GM21737 (cell line): ENCODE measurements around the gene FFAR3.
"Not testable (repeated sequence)": the region's sequence is repeated elsewhere in the genome, so short reads cannot be mapped to it uniquely, and the experiment has no call there.

Source experiments
- ATAC-seq: cut with Tn5 transposase; IDR thresholded peaks from one replicate; pipeline ENCODE4 v1.9.1; 2021; ENCODE audit warnings: mild to moderate bottlenecking, moderate library complexity; ENCODE audit not compliant: unreplicated experiment

The FFAR3 gene

DNA sequence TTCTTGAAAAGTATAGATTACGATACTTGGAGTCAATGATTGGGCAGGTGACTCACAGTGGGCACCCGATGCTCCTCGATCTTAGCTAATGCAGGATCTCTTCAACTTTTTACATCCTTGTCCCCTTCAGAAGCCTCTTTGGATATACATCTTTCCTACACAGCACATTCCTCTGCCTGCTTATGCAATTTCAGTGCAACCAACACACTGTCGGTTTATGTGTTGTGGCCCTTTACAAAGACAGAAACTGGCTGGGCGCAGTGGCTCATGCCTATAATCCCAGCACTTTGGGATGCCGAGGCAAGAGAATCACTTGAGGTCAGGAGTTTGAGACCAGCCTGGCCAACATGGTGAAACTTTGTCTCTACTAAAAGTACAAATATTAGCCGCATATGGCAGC lies 15.2 kb downstream of the FFAR3 start:
- no peak for ATAC-seq

GRCh38 chr19:35374031-35374430 lies 15.8 kb downstream of the FFAR3 start:
- ATAC-seq: not testable (repeated sequence)

GRCh38 chr19:35375505-35376307 lies 17.4 kb downstream of the FFAR3 start:
- ATAC-seq: no peak

DNA sequence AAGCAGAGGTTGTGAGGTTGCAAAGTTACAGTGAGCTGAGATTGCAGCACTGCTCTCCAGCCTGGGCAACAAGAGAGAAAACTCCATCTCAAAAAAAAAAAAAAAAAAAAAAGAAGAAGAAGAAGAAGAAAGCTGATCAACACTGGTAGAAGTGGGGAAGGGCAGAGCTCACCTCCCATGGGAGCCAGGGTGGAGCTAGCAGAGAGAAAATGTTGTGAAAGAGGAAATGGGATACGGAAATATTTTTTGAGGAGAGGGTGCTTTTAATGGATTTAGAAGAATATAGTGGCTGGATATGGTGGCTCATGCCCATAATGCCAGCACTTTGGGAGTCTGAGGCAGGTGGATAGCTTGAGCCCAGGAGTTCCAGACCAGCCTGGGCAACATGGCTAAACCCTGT lies 19.4 kb downstream of the FFAR3 start:
- no peak for ATAC-seq

DNA sequence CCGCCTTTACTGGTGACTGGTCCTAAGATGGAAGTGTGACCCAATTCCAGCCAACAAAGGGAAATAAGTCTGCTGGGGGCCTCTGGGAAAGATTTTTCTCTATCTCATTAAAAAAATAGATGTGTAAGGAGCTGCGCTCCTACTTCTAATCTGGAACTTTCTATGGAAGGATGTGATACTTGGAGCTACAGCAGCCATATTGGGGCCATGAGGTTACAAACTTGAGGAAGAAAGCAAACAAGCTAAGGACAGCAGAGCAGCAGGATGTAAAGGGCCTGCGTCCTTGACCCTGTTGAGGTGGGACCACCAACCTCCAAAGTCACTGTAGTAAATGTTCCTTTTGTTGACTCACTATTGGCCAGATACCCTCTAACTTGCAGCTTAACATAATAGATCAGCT lies 20.1 kb downstream of the FFAR3 start:
- no peak for ATAC-seq

GRCh38 chr19:35379545-35379944 lies 21.3 kb downstream of the FFAR3 start:
- not testable (repeated sequence) for ATAC-seq

GRCh38 chr19:35379992-35380391 lies 21.7 kb downstream of the FFAR3 start:
- no peak for ATAC-seq

- ATAC-seq: no peak
These were observed 22.3 kb downstream of the FFAR3 start for GRCh38 chr19:35380450-35381124.

GRCh38 chr19:35381318-35381717 lies 23.1 kb downstream of the FFAR3 start:
- ATAC-seq: no peak

- no peak for ATAC-seq
These were observed 23.7 kb downstream of the FFAR3 start for GRCh38 chr19:35381926-35382325.

DNA sequence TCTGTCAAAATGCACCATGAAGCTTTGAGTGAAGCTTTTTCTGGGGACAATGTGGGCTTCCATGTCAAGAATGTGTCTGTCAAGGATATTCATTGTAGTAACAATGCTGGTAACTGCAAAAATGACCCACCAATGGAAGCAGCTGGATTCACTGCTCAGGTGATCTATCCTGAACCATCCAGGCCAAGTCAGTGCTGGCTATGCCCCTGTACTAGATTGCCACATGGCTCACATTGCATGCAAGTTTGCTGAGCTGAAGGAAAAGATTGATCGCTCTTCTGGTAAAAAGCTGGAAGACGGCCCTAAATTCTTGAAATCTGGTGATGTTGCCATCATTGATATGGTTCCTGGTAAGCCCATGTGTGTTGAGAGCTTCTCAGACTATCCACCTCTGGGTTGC lies 25.3 kb downstream of the FFAR3 start:
- ATAC-seq: no peak

DNA sequence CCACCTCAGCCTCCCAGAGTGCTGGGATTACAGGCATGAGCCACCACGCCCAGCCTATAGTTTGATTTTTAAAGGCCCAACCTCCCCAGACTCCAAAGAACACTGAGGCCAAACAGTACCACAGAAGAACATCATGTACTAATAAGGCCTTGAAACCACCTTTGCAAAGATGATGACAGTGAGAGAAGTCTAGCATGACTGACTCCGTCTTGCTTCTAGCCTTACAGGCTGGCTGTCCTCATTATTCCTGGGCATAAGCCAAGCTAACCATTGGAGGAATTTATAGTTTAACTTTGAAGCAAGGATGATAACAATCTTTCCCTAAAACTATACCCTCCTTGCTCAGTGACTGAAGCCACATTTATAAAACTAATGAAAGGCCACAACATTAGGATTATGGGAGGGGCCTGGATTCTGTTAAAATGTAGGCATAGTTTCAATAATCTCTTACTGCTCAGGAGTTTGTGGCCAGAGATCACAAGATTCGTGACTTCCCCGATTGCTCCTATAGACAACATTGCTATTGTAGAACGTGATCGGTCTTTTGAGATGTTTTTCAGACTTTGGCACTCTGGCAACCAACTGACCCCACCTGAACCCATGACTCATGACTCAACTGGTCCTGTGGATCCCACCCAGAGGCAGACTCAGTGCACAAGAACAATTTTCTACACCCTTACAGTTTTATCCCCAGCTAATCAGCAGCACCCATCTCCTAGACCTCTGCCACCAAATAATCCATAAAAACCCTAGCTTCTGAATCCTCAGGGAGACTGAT lies 30.2 kb downstream of the FFAR3 start:
- ATAC-seq: no peak

DNA sequence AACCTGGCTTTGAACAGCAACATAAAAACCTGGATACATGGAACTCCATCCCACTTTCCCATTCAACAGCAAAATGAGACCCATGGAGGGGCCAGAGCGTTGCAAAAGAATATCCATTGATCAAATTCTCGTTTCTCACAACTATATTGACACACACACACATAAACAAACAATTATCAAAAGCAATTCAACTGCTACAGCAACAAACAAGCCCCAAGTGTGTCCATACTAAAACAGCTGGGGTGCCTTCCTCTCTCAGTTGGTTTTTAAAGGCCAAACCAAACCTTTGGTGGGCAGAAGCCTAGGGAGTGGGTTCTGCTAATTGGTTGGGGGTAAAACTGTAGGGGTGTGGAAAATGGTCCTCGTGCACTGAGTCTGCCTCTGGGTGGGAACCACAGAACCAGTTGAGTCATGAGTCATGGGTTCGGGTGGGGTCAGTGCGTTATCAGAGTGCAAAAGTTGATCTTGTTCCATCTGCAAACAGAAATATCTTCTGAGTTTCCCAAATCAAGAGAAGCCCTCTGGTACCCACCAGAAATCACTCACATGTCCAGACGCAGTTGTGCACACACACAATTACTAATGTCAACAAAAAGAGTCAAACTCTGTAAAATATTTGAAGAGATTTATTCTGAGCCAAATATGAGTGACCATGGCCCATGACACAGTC lies 31.1 kb downstream of the FFAR3 start:
- ATAC-seq: no peak

GRCh38 chr19:35392742-35393715 lies 34.8 kb downstream of the FFAR3 start:
- ATAC-seq: no peak

- ATAC-seq: no peak
These were observed 37.3 kb downstream of the FFAR3 start for GRCh38 chr19:35395382-35396199.

- no peak for ATAC-seq
These were observed 38.1 kb downstream of the FFAR3 start for GRCh38 chr19:35396240-35396885.

DNA sequence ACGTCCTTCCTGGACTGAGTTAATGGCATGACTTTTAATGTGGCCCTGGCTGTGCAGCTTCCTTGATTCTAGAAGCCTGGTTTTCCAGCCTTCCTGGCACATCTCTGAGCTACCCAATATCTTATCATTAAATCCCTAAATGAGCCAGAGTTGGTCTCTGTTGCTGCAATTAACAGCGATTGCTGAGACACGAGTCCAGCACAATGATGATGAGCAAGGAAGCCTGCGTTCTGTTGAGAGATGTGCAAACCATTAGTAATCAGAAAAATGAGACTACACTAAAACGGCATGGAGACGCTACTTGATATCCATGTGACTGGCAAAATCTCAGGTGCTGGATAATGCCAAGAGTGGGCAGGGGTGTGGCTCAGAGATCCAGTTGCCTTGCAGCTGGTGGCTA lies 38.8 kb downstream of the FFAR3 start:
- ATAC-seq: no peak

DNA sequence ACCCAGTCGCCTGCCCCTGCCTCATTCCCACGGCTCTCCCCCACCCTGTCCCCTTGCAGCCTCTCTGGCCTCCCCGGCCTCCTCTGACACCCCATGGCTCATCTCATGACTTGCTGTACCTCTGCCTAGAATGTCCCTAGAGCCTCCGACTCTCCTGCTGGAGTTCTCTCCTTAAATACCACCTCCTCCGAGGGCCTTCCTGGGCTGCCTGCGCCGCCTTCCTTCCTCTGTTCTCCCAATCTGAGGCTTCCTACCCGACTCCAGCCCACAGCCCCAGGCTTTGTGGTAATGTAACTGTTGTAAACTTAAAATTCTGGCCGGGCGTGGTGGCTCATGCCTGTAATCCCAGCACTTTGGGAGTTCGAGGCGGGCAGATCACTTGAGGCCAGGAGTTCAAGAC lies 40.3 kb downstream of the FFAR3 start:
- no peak for ATAC-seq

- no peak for ATAC-seq
These were observed 41.0 kb downstream of the FFAR3 start for GRCh38 chr19:35399231-35399630.
